HepG2 (cell line): ENCODE results near the gene CAPRIN1. TPM values are rescaled to one million over a fixed set of nuclear protein-coding genes. Genes with fewer than 3 reads are reported as not detected.

Source experiments
- NFYC ChIP-seq: IDR thresholded peaks from 2 replicates; pipeline ENCODE4 v1.6.1; 2016; ENCODE audit warnings: missing genetic modification reagents, missing compliant biosample characterization
- SAP130 ChIP-seq: IDR thresholded peaks from 2 replicates; pipeline ENCODE4 v1.6.1; 2016; ENCODE audit warnings: low read depth
- SNAPC4 ChIP-seq: sonication (generic); formaldehyde crosslinking; IDR thresholded peaks from 2 replicates; pipeline ENCODE4 v1.4.0; 2020; ENCODE audit warnings: mild to moderate bottlenecking, missing genetic modification reagents
- TAF15 ChIP-seq: fragments of 200-400 bp; formaldehyde crosslinking; IDR thresholded peaks from one replicate; pipeline ENCODE4 v1.6.1; 2018; ENCODE audit warnings: mild to moderate bottlenecking, low read depth, low read length; ENCODE audit not compliant: poor library complexity, severe bottlenecking
- ZBTB3 ChIP-seq: sonication (generic); formaldehyde crosslinking; IDR thresholded peaks from 2 replicates; pipeline ENCODE4 v1.4.0; 2020; ENCODE audit warnings: low read depth, mild to moderate bottlenecking, moderate library complexity, missing genetic modification reagents, borderline replicate concordance
- ZBTB46 ChIP-seq: sonication (generic); formaldehyde crosslinking; IDR thresholded peaks from 2 replicates; pipeline ENCODE4 v1.4.0; 2020; ENCODE audit warnings: mild to moderate bottlenecking, missing genetic modification reagents, borderline replicate concordance
- ZFP82 ChIP-seq: sonication (generic); formaldehyde crosslinking; IDR thresholded peaks from 2 replicates; pipeline ENCODE4 v1.5.1; 2020; ENCODE audit warnings: mild to moderate bottlenecking, missing genetic modification reagents, borderline replicate concordance
- ZNF124 ChIP-seq: sonication (generic); formaldehyde crosslinking; IDR thresholded peaks from 2 replicates; pipeline ENCODE4 v1.4.0; 2020; ENCODE audit warnings: missing genetic modification reagents
- ZNF232 ChIP-seq: sonication (generic); formaldehyde crosslinking; IDR thresholded peaks from 2 replicates; pipeline ENCODE4 v1.4.0; 2020; ENCODE audit warnings: missing genetic modification reagents, borderline replicate concordance
- ZNF496 ChIP-seq: sonication (generic); formaldehyde crosslinking; IDR thresholded peaks from 2 replicates; pipeline ENCODE4 v1.8.1; 2023; ENCODE audit warnings: mild to moderate bottlenecking, moderate library complexity, missing genetic modification reagents; ENCODE audit not compliant: insufficient replicate concordance
- ZNF512 ChIP-seq: sonication (generic); formaldehyde crosslinking; IDR thresholded peaks from 2 replicates; pipeline ENCODE4 v1.4.0; 2020; ENCODE audit warnings: mild to moderate bottlenecking, missing genetic modification reagents
- ZNF891 ChIP-seq: sonication (generic); formaldehyde crosslinking; IDR thresholded peaks from 2 replicates; pipeline ENCODE4 v1.5.0; 2020; ENCODE audit warnings: mild to moderate bottlenecking, missing genetic modification reagents
- polyA plus RNA-seq, 8 experiments: library from polyadenylated mRNA; depleted of rRNA in 3 of 8; stranded (reverse) in 7 of 8; unstranded in 1 of 8; fragments of >200 nt; fragmentation: Illumina TruSeq in 4 of 8; extraction: Trizol in 4 of 8; gene quantifications; 2 replicates each; pipeline versions ENCODE4 v1.2.1 to v1.2.3, GENCODE V29; 2011 to 2016; ENCODE audit warnings: low read depth in 4 of 8, missing spikeins in 1 of 8, mixed read lengths in 1 of 8; ENCODE audit not compliant: insufficient read depth in 1 of 8
- total RNA-seq, 5 experiments: library from RNA; depleted of rRNA; stranded (reverse); fragments of >200 nt; fragmentation: Illumina TruSeq; extraction: Trizol; gene quantifications; 2 replicates each; pipeline ENCODE4 v1.2.3, GENCODE V29; 2016; ENCODE audit warnings: low read depth in 1 of 5
- TF ChIP-seq, protein P1 (sequence below): sonication (generic); formaldehyde crosslinking; IDR thresholded peaks from 2 replicates; pipeline ENCODE4 v1.4.0; 2020; ENCODE audit warnings: mild to moderate bottlenecking, missing genetic modification reagents
- TF ChIP-seq, protein P2 (sequence below), 2 experiments: IDR thresholded peaks; 2 replicates each; pipeline ENCODE4 v1.6.1; 2011 to 2012; ENCODE audit warnings: low read length in 2 of 2, borderline replicate concordance in 1 of 2, low read depth in 1 of 2, mild to moderate bottlenecking in 1 of 2, moderate library complexity in 1 of 2

CAPRIN1 gene
- total and polyA plus RNA-seq, 2 of the 13 experiments (the other 11 are each of a cell fraction or from before 2014, with no cell fraction given), result 114 to 162 TPM

DNA sequence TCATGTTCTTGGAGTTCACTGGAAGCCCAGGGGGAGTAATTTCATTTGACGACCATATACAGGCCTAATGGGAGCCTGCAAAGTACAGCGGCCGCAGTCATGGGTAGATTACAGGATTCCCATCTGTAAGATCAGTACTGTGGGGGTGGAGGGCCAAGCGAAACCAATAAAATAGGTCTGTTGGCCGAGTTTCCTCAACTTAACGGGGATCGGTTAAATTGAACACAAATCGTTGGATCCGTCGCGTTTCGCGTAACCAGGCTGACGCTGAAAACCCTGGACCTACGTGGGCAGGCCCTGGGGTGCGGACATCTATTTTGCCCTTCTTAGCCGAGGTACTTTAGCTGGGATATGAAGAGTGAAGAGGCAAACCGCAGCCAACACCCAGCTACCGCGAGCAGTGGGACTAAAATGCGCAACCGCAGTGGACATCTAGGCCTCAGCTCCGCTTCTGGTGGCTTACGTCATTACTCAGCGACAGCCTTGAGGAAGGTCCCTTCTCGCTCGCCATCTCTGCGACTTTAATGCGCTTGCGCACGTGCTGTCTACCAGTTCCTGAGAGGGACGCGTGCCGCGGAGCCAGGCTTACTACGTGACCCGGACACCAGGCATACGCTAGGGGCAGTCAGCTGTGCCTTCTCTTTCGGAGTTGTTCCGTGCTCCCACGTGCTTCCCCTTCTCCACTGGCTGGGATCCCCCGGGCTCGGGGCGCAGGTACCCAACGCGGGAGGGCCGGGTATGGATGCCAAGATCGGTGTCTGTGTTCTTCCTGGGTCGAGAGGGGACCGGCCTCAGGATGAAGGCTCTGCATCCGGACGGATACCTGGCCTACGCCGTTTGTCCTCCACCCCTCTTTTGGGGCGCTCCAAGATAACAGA is 53.8 kb downstream of the CAPRIN1 start, which contains the start of gene NAT10 (continued):
- TF ChIP-seq, protein P1, sequence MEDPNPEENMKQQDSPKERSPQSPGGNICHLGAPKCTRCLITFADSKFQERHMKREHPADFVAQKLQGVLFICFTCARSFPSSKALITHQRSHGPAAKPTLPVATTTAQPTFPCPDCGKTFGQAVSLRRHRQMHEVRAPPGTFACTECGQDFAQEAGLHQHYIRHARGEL, result no peak
- TF ChIP-seq ZBTB3 (CRISPR knock-in tag) (no peak), ZNF496 (CRISPR knock-in tag) (no peak), ZBTB46 (CRISPR knock-in tag) (no peak; the same call in 1 of the 2 replicates), ZNF512 (CRISPR knock-in tag) (0 out of 2 replicates have a peak, but pooled peaks have one; percentile 16), ZNF232 (CRISPR knock-in tag) (peak; percentile 42; the same call in 1 of the 2 replicates), NFYC (CRISPR knock-in tag) (peak; percentile 46), TAF15 (peak; percentile 28), ZNF124 (CRISPR knock-in tag) (peak; percentile 97), SAP130 (CRISPR knock-in tag) (peak; percentile 100), SNAPC4 (CRISPR knock-in tag) (no peak), ZNF891 (CRISPR knock-in tag) (peak; percentile 93), ZFP82 (CRISPR knock-in tag) (peak; percentile 72; the same call in 1 of the 2 replicates)
- TF ChIP-seq, protein P2, sequence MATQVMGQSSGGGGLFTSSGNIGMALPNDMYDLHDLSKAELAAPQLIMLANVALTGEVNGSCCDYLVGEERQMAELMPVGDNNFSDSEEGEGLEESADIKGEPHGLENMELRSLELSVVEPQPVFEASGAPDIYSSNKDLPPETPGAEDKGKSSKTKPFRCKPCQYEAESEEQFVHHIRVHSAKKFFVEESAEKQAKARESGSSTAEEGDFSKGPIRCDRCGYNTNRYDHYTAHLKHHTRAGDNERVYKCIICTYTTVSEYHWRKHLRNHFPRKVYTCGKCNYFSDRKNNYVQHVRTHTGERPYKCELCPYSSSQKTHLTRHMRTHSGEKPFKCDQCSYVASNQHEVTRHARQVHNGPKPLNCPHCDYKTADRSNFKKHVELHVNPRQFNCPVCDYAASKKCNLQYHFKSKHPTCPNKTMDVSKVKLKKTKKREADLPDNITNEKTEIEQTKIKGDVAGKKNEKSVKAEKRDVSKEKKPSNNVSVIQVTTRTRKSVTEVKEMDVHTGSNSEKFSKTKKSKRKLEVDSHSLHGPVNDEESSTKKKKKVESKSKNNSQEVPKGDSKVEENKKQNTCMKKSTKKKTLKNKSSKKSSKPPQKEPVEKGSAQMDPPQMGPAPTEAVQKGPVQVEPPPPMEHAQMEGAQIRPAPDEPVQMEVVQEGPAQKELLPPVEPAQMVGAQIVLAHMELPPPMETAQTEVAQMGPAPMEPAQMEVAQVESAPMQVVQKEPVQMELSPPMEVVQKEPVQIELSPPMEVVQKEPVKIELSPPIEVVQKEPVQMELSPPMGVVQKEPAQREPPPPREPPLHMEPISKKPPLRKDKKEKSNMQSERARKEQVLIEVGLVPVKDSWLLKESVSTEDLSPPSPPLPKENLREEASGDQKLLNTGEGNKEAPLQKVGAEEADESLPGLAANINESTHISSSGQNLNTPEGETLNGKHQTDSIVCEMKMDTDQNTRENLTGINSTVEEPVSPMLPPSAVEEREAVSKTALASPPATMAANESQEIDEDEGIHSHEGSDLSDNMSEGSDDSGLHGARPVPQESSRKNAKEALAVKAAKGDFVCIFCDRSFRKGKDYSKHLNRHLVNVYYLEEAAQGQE (IDR thresholded peaks at IDR 0.05; ENCODE audit: borderline replicate concordance in 1 of 2, low read depth in 1 of 2, low read length in 2 of 2), result peak in 1 of 2 experiments; percentile 77; a peak in 2 of 4 replicates
